Nephron progenitor cell (in vitro differentiated cells): ENCODE results near the gene TXK.

Source experiments
- DNase-seq: peaks from one replicate; pipeline ENCODE4 v3.0.0; 2021
- H3K27ac Mint-ChIP-seq: 2 replicates; pipeline ENCODE4 v1.8.0; 2021; ENCODE audit warnings: mild to moderate bottlenecking, moderate library complexity, mixed read lengths
- H3K27me3 Mint-ChIP-seq: 2 replicates; pipeline ENCODE4 v1.8.0; 2021; ENCODE audit warnings: mild to moderate bottlenecking, low read depth, mixed read lengths; ENCODE audit not compliant: poor library complexity
- H3K36me3 Mint-ChIP-seq: 2 replicates; pipeline ENCODE4 v1.8.0; 2021; ENCODE audit warnings: low read depth, mixed read lengths
- H3K4me1 Mint-ChIP-seq: 2 replicates; pipeline ENCODE4 v1.8.0; 2021; ENCODE audit warnings: mixed read lengths
- H3K4me3 Mint-ChIP-seq: 2 replicates; pipeline ENCODE4 v1.8.0; 2021; ENCODE audit warnings: mild to moderate bottlenecking, moderate library complexity, mixed read lengths
- H3K9me3 Mint-ChIP-seq: 2 replicates; pipeline ENCODE4 v1.8.0; 2021; ENCODE audit warnings: mild to moderate bottlenecking, moderate library complexity, mixed read lengths
- CTCF ChIP-seq: fragments of 200-600 bp; sonication (generic); IDR thresholded peaks from 2 replicates; pipeline ENCODE4 v1.5.0; 2021; ENCODE audit warnings: antibody characterized with exemption

TXK gene

DNA sequence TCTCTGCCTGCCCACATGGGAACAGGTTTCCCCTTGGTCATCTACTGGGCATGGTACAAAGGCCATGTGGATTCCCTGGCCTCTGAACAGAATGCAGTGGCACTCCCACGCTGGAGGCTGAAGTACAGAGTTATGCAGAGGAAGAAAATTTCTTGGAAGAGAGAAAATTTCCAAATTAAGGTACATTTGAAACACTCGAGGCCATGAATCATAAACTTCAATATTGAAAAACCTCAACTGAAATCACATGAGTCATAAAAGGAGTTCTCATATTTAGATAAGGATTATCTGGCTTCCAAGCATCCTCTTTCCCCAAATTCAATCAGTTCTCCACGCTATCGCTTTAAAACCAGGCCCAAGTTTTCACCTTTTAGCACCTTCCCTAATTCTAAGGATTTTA is 28.1 kb upstream of the TXK start:
- no peak for DNase-seq
- H3K4me1 Mint-ChIP-seq: no peaks in the 10 kb centered on the region
- H3K36me3 Mint-ChIP-seq: no peaks in the 10 kb centered on the region
- peak overlapping the region; percentile 49 for H3K27ac Mint-ChIP-seq
- H3K9me3 Mint-ChIP-seq: peaks cover 8% of the 10 kb centered on the region
- peaks cover 2% of the 10 kb centered on the region for H3K27me3 Mint-ChIP-seq
- H3K4me3 Mint-ChIP-seq: no peak overlapping the region
- no peak for TF ChIP-seq CTCF

GRCh38 chr4:48157271-48157670 is 23.2 kb upstream of the TXK start:
- H3K4me1 Mint-ChIP-seq: no peaks in the 10 kb centered on the region
- H3K4me3 Mint-ChIP-seq: no peak overlapping the region
- TF ChIP-seq CTCF: no peak
- no peaks in the 10 kb centered on the region for H3K27me3 Mint-ChIP-seq
- peaks cover 8% of the 10 kb centered on the region for H3K36me3 Mint-ChIP-seq
- no peak for DNase-seq
- H3K9me3 Mint-ChIP-seq: peaks cover 53% of the 10 kb centered on the region
- no peak overlapping the region for H3K27ac Mint-ChIP-seq

GRCh38 chr4:48156423-48156822 is 22.4 kb upstream of the TXK start:
- H3K36me3 Mint-ChIP-seq: peaks cover 8% of the 10 kb centered on the region
- TF ChIP-seq CTCF: no peak

GRCh38 chr4:48153791-48154550 is 19.9 kb upstream of the TXK start:
- H3K36me3 Mint-ChIP-seq: peaks cover 8% of the 10 kb centered on the region
- no peak overlapping the region for H3K4me3 Mint-ChIP-seq
- H3K27me3 Mint-ChIP-seq: no peaks in the 10 kb centered on the region
- no peak overlapping the region for H3K27ac Mint-ChIP-seq
- no peak for TF ChIP-seq CTCF
- no peak for DNase-seq
- H3K9me3 Mint-ChIP-seq: peaks cover 53% of the 10 kb centered on the region
- H3K4me1 Mint-ChIP-seq: no peaks in the 10 kb centered on the region

More at GRCh38 chr4:48156423-48156822, 22.4 kb upstream of the TXK start:
- no peak overlapping the region for H3K4me3 Mint-ChIP-seq
- H3K27ac Mint-ChIP-seq: no peak overlapping the region
- peaks cover 53% of the 10 kb centered on the region for H3K9me3 Mint-ChIP-seq
- no peaks in the 10 kb centered on the region for H3K4me1 Mint-ChIP-seq
- no peaks in the 10 kb centered on the region for H3K27me3 Mint-ChIP-seq
- DNase-seq: no peak

GRCh38 chr4:48152259-48152658 is 18.2 kb upstream of the TXK start:
- TF ChIP-seq CTCF: no peak
- peaks cover 46% of the 10 kb centered on the region for H3K9me3 Mint-ChIP-seq
- no peaks in the 10 kb centered on the region for H3K4me1 Mint-ChIP-seq
- no peak overlapping the region for H3K27ac Mint-ChIP-seq
- H3K27me3 Mint-ChIP-seq: no peaks in the 10 kb centered on the region
- no peak for DNase-seq
- H3K36me3 Mint-ChIP-seq: peaks cover 8% of the 10 kb centered on the region
- H3K4me3 Mint-ChIP-seq: no peak overlapping the region

DNA sequence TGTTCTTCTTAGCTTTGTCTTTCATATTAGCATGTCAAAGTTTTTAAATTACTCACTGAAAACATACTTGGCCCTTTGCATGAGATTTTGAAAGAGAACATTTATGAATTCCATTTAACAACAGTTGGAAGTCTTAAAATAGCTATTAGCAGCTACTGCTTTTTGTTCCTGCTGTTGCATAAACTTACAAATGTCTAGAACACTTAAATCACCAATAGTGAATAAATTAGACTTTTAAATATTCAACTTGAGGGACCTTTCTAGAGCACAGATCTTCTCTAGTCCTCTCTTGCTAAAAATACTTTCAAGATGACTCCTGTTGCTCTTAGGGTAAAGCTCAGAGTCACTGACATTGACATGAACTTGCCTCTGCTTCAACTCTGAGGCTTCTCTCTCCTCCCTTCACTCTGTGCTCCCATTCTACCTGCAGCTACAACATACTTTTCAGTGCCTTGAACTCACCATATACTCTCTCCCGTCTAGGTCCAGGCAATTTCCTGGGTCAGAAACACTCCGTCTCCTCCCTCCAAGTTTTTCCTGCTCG is 15.8 kb upstream of the TXK start:
- Mint-ChIP-seq H3K9me3 (peaks cover 25% of the 10 kb centered on the region), H3K36me3 (peaks cover 8% of the 10 kb centered on the region), H3K27ac (no peak overlapping the region), H3K4me3 (no peak overlapping the region), H3K4me1 (no peaks in the 10 kb centered on the region), H3K27me3 (peaks cover 10% of the 10 kb centered on the region)
- no peak for DNase-seq
- TF ChIP-seq CTCF: no peak
